ENCODE measurements around the gene SLC45A1.
A peak's percentile ranks its signal among the peaks of the same experiment; 100 is the strongest.

SLC45A1 gene

GRCh38 chr1:8312235-8313218 is 5.4 kb upstream of the SLC45A1 start:
- DNase-seq, result peak in 1 of 2 donors; percentile 5

- DNase-seq, result no peak
Observed at GRCh38 chr1:8313231-8313630, 4.7 kb upstream of the SLC45A1 start.

GRCh38 chr1:8314346-8315280 is 3.3 kb upstream of the SLC45A1 start:
- DNase-seq, result peak; percentile 32 to 35

GRCh38 chr1:8315573-8316475 is 2.1 kb upstream of the SLC45A1 start:
- no peak for DNase-seq

GRCh38 chr1:8318436-8318835 is 522 bp downstream of the SLC45A1 start:
- no peak for DNase-seq

GRCh38 chr1:8321612-8322011 is 3.7 kb downstream of the SLC45A1 start:
- DNase-seq, result no peak

- DNase-seq, result no peak
Observed at GRCh38 chr1:8323706-8324105, 5.8 kb downstream of the SLC45A1 start.

DNA sequence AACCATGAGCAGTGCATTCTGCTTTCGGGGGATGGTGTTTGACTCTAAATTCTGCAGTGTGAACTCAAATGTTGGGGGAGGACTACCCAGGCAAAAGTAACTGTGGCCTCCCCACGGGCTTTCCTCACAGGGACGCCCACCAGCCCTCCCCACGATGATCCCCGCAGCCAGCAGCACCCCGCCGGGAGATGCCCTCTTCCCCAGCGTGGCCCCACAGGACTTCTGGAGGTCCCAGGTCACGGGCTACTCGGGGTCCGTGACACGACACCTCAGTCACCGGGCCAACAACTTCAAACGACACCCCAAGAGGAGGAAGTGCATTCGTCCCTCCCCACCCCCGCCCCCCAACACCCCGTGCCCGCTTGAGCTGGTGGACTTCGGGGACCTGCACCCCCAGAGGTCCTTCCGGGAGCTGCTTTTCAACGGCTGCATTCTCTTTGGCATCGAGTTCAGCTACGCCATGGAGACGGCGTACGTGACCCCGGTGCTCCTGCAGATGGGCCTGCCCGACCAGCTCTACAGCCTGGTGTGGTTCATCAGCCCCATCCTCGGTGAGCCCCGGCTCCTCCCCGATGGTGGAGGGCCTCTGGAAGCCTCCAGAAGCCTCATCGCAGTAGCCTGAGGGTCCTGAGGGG is 6.4 kb downstream of the SLC45A1 start:
- DNase-seq, result no peak

DNA sequence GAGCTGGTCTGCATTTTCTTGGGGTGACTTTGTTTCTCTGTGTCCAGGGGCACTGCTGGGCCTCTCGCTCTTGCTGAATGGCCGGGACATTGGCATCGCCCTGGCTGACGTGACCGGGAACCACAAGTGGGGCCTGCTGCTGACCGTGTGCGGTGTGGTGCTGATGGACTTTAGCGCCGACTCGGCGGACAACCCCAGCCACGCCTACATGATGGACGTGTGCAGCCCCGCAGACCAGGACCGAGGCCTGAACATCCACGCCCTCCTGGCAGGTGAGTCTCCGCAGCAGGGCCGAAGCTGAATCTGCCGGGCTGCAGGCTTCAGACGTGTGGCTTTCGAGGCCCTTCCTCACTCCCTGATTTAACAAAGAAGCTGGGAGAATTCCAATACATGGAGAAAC is 7.9 kb downstream of the SLC45A1 start:
- no peak for DNase-seq

GRCh38 chr1:8326265-8326664 is 8.4 kb downstream of the SLC45A1 start:
- no peak for DNase-seq

DNA sequence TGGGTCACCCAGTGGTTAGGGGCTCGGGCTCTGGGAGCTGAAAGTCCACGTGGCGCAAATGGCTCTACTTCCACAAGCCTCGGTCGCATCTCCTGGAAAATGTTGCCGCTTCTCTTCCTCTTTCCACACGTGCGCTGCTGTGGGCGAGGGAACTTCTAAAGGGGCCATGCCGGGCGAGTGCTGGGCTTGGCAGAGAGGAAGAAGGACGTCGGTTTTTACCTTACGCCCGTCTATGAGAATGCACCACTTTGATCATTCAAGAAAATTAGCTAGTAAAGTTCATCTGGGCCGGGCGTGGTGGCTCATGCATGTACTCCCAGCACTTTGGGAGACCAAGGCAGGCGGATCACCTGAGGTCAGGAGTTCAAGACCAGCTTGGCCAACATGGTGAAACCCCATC is 10.4 kb downstream of the SLC45A1 start:
- no peak for DNase-seq

DNA sequence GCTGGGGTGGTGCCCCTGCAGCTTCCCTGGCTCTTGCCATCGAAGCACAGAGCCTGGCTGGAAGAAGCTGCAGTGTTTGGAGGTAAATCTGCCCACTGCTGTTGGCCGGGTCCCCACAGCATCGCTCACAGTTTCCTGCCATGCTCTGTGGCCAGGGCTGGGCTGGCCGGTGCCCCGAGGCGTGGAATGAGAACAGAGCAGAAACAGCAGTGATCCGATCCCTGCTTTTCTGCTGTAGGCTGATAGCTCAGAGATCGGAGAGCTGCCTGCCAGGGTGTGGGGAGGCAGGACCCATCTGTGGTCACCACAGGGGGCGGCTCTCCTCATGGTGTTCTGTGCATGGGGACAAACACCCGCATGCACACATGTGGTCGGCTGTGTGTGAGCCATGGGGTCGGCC is 11.5 kb downstream of the SLC45A1 start:
- no peak for DNase-seq

- no peak for DNase-seq
Observed at GRCh38 chr1:8329858-8330257, 11.9 kb downstream of the SLC45A1 start.

- no peak for DNase-seq
Observed at GRCh38 chr1:8330271-8331125, 12.6 kb downstream of the SLC45A1 start.

- DNase-seq, result no peak
Observed at GRCh38 chr1:8332806-8333205, 14.9 kb downstream of the SLC45A1 start.

GRCh38 chr1:8333246-8333987 is 15.5 kb downstream of the SLC45A1 start:
- DNase-seq, result no peak

- DNase-seq, result no peak
Observed at GRCh38 chr1:8334106-8334851, 16.4 kb downstream of the SLC45A1 start.

- DNase-seq, result no peak
Observed at GRCh38 chr1:8335246-8335645, 17.3 kb downstream of the SLC45A1 start.

DNA sequence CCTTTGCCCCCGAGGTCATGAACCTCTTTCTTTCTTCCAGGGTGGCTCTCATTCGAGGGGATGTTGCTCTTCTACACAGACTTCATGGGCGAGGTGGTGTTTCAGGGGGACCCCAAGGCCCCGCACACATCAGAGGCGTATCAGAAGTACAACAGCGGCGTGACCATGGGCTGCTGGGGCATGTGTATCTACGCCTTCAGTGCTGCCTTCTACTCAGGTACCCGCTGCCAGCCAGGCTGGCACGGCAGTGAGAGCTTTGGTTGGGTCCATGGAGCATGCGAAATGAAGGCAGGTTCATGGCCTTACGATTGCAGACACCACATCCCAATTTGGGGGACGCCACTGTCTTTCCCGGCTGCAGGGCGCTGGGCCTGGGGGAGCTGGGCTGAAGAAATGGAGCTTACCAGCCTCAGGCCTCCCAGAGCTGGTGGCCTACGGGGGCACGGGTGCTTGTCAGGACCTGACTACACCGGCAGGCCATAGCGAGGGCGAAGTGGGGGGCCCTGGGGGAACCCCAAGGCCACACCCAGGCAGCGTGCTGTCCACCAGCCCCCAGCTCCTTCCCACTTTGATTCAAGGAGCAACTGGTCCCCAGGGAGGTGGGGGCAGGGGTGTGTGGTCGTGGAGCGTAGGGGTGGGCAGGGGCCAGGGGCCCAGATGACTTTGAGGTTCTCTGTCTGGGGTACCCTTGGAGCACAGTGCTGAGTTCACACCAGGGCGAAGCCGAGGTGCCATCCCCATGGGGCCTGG is 20.0 kb downstream of the SLC45A1 start:
- DNase-seq, result no peak
